Measurements from ENCODE around the gene MGAT4D.

DNA sequence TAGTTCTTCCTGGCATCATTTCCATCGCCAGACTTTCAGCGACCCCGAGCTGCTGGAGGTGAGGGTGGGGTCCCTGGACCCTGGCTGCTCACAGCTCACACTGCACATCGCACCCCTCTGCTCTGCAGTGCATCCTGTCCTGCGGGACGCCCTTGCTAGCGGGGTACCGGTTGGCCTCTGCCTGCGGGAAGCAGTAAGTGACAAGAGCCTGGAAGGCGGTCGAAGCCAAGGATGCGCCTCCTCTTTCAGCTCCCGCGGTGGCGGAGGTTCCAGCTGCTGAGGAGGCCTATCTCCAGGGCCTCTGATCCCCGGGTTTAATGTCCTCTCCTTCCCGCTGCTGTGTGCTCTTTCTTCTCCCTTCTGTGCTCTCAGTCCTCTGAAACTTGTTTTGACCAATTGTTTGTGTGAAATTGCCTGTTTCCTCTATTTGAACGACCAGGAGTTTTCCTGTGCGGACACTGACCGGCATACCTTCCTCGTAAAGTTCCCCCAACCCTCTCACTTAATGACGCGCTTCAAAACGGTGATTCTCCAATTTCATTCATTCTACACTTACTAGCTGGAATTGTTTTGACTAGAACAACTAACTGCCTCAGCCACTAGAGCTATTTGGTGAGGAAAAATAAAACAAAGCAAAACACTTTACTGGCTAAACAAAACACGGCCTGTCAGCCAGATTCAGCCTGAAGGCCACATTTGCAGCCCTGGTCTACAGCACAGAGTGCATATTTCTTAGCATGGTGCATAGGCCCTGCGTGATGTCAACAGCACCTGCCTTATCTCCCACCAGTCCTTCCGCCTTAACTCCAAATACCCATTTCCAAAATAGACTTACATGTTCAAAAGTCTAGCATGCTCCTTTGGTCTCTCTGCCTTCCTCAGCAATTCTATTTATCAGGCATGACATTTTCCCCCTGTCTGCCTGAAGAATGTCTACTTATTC lies 28.0 kb downstream of the MGAT4D start:
- TF ChIP-seq, protein P1, sequence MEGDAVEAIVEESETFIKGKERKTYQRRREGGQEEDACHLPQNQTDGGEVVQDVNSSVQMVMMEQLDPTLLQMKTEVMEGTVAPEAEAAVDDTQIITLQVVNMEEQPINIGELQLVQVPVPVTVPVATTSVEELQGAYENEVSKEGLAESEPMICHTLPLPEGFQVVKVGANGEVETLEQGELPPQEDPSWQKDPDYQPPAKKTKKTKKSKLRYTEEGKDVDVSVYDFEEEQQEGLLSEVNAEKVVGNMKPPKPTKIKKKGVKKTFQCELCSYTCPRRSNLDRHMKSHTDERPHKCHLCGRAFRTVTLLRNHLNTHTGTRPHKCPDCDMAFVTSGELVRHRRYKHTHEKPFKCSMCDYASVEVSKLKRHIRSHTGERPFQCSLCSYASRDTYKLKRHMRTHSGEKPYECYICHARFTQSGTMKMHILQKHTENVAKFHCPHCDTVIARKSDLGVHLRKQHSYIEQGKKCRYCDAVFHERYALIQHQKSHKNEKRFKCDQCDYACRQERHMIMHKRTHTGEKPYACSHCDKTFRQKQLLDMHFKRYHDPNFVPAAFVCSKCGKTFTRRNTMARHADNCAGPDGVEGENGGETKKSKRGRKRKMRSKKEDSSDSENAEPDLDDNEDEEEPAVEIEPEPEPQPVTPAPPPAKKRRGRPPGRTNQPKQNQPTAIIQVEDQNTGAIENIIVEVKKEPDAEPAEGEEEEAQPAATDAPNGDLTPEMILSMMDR (IDR thresholded peaks at IDR 0.05), result no peak
- no peak for TF ChIP-seq POLR2A (IDR thresholded peaks at IDR 0.05; ENCODE audit: low read depth)
